Activated T-cell treated with anti-CD3 and anti-CD28 coated beads, Interleukin-2, amount 50 U/mL, for 48 hours (primary cell): ENCODE data around the gene MYO9B.

Experiments
- DNase-seq, 2 experiments: peaks; one replicate each; pipeline ENCODE4 v3.0.0-alpha.2; 2020

Gene MYO9B

GRCh38 chr19:17216058-17216670, 140.6 kb downstream of the MYO9B start:
- no peak for DNase-seq

GRCh38 chr19:17219286-17219685, 143.7 kb downstream of the MYO9B start:
- no peak for DNase-seq

- no peak for DNase-seq
Measured at GRCh38 chr19:17220207-17220758, 144.7 kb downstream of the MYO9B start.

GRCh38 chr19:17225053-17225452, 149.5 kb downstream of the MYO9B start:
- DNase-seq, result no peak

GRCh38 chr19:17226002-17226933, 150.7 kb downstream of the MYO9B start, which contains the start of gene OCEL1:
Gene OCEL1, plus strand, starts transcription at chr19:17226226. Its CDS starts 22 bp downstream, at chr19:17226248.
- peak; percentile 95 to 97 for DNase-seq

- DNase-seq, result no peak
Measured at GRCh38 chr19:17227798-17228367, 152.3 kb downstream of the MYO9B start.

GRCh38 chr19:17229890-17230289, 154.3 kb downstream of the MYO9B start:
- DNase-seq, result no peak

- DNase-seq, result no peak
Measured at GRCh38 chr19:17232258-17232657, 156.7 kb downstream of the MYO9B start.

- peak; percentile 83 to 86 for DNase-seq
Measured at GRCh38 chr19:17234911-17235299, 159.3 kb downstream of the MYO9B start.

- DNase-seq, result peak; percentile 75 to 85
Measured at GRCh38 chr19:17235300-17235970, 159.9 kb downstream of the MYO9B start.

- DNase-seq, result no peak
Measured at GRCh38 chr19:17235971-17236777, 160.6 kb downstream of the MYO9B start.

- DNase-seq, result no peak
Measured at GRCh38 chr19:17236811-17237543, 161.4 kb downstream of the MYO9B start.

GRCh38 chr19:17237747-17238706, 162.4 kb downstream of the MYO9B start:
- DNase-seq, result no peak

- no peak for DNase-seq
Measured at GRCh38 chr19:17240062-17240752, 164.6 kb downstream of the MYO9B start.

GRCh38 chr19:17240826-17241399, 165.3 kb downstream of the MYO9B start:
- DNase-seq, result no peak

- DNase-seq, result no peak
Measured at GRCh38 chr19:17242431-17243208, 167.0 kb downstream of the MYO9B start.

GRCh38 chr19:17243211-17243829, 167.7 kb downstream of the MYO9B start:
- DNase-seq, result no peak
